ENCODE results near the gene ZMIZ1. TPM values are rescaled to one million over a fixed set of nuclear protein-coding genes. Genes with fewer than 3 reads are reported as not detected.

The ZMIZ1 gene
- total RNA-seq, 1 donor from 2014 or later: 66.3 TPM

- DNase-seq: no peak
- Mint-ChIP-seq H3K27ac (no peak overlapping the region), H3K36me3 (ENCODE audit: low read depth) (peaks cover 16% of the 10 kb centered on the region), H3K4me3 (no peak overlapping the region), H3K27me3 (no peaks in the 10 kb centered on the region), H3K9me3 (no peaks in the 10 kb centered on the region), H3K4me1 (peaks cover 51% of the 10 kb centered on the region)
- intact Hi-C loops (cut with micrococcal nuclease): no loop called here
Measured at GRCh38 chr10:79252971-79253370, 184.2 kb downstream of the ZMIZ1 start.

GRCh38 chr10:79253704-79254103 lies 184.9 kb downstream of the ZMIZ1 start:
- Mint-ChIP-seq H3K27ac (no peak overlapping the region), H3K27me3 (no peaks in the 10 kb centered on the region), H3K9me3 (no peaks in the 10 kb centered on the region), H3K4me3 (no peak overlapping the region), H3K4me1 (peaks cover 43% of the 10 kb centered on the region), H3K36me3 (ENCODE audit: low read depth) (peaks cover 14% of the 10 kb centered on the region)
- intact Hi-C loops (cut with micrococcal nuclease): no loop called here
- no peak for DNase-seq

GRCh38 chr10:79254333-79255006 lies 185.7 kb downstream of the ZMIZ1 start:
- Mint-ChIP-seq H3K27me3 (no peaks in the 10 kb centered on the region), H3K27ac (no peak overlapping the region), H3K4me1 (peaks cover 40% of the 10 kb centered on the region), H3K4me3 (no peak overlapping the region), H3K9me3 (no peaks in the 10 kb centered on the region), H3K36me3 (ENCODE audit: low read depth) (peaks cover 14% of the 10 kb centered on the region)
- no peak for DNase-seq
- intact Hi-C loops (cut with micrococcal nuclease): no loop called here

GRCh38 chr10:79255007-79255507 lies 186.3 kb downstream of the ZMIZ1 start:
- H3K27me3 Mint-ChIP-seq: no peaks in the 10 kb centered on the region
- H3K4me1 Mint-ChIP-seq: peaks cover 38% of the 10 kb centered on the region
- H3K9me3 Mint-ChIP-seq: no peaks in the 10 kb centered on the region
- H3K36me3 Mint-ChIP-seq (ENCODE audit: low read depth): peaks cover 14% of the 10 kb centered on the region
- intact Hi-C loops (cut with micrococcal nuclease): no loop called here
- DNase-seq: no peak
- H3K4me3 Mint-ChIP-seq: no peak overlapping the region
- no peak overlapping the region for H3K27ac Mint-ChIP-seq

GRCh38 chr10:79256264-79256806 lies 187.6 kb downstream of the ZMIZ1 start:
- no peaks in the 10 kb centered on the region for H3K9me3 Mint-ChIP-seq
- H3K36me3 Mint-ChIP-seq (ENCODE audit: low read depth): peaks cover 14% of the 10 kb centered on the region
- intact Hi-C loops (cut with micrococcal nuclease): no loop called here
- DNase-seq: no peak
- peaks cover 30% of the 10 kb centered on the region for H3K4me1 Mint-ChIP-seq
- no peaks in the 10 kb centered on the region for H3K27me3 Mint-ChIP-seq
- no peak overlapping the region for H3K4me3 Mint-ChIP-seq
- H3K27ac Mint-ChIP-seq: no peak overlapping the region

GRCh38 chr10:79258894-79259293 lies 190.1 kb downstream of the ZMIZ1 start:
- DNase-seq: no peak
- Mint-ChIP-seq H3K4me3 (no peak overlapping the region), H3K4me1 (peaks cover 25% of the 10 kb centered on the region), H3K27me3 (no peaks in the 10 kb centered on the region), H3K36me3 (ENCODE audit: low read depth) (peaks cover 7% of the 10 kb centered on the region), H3K9me3 (no peaks in the 10 kb centered on the region), H3K27ac (no peak overlapping the region)
- intact Hi-C loops (cut with micrococcal nuclease): no loop called here

GRCh38 chr10:79259834-79260233 lies 191.1 kb downstream of the ZMIZ1 start:
- Mint-ChIP-seq H3K27me3 (no peaks in the 10 kb centered on the region), H3K4me3 (no peak overlapping the region)

GRCh38 chr10:79260811-79261740 lies 192.3 kb downstream of the ZMIZ1 start:
- H3K27ac Mint-ChIP-seq: no peak overlapping the region
- H3K27me3 Mint-ChIP-seq: no peaks in the 10 kb centered on the region
- H3K4me1 Mint-ChIP-seq: peaks cover 29% of the 10 kb centered on the region
- no peak for DNase-seq
- H3K4me3 Mint-ChIP-seq: no peak overlapping the region
- intact Hi-C loops (cut with micrococcal nuclease): no loop called here
- no peaks in the 10 kb centered on the region for H3K9me3 Mint-ChIP-seq
- H3K36me3 Mint-ChIP-seq (ENCODE audit: low read depth): peaks cover 3% of the 10 kb centered on the region

More at GRCh38 chr10:79259834-79260233, 191.1 kb downstream of the ZMIZ1 start:
- DNase-seq: no peak
- no peaks in the 10 kb centered on the region for H3K9me3 Mint-ChIP-seq
- H3K4me1 Mint-ChIP-seq: peaks cover 26% of the 10 kb centered on the region
- H3K27ac Mint-ChIP-seq: peak overlapping the region; percentile 1
- intact Hi-C loops (cut with micrococcal nuclease): no loop called here
- H3K36me3 Mint-ChIP-seq (ENCODE audit: low read depth): peaks cover 7% of the 10 kb centered on the region

GRCh38 chr10:79262131-79262530 lies 193.4 kb downstream of the ZMIZ1 start:
- H3K27me3 Mint-ChIP-seq: no peaks in the 10 kb centered on the region
- H3K9me3 Mint-ChIP-seq: no peaks in the 10 kb centered on the region
- intact Hi-C loops (cut with micrococcal nuclease): no loop called here
- no peaks in the 10 kb centered on the region for H3K36me3 Mint-ChIP-seq (ENCODE audit: low read depth)
- no peak for DNase-seq
- H3K4me3 Mint-ChIP-seq: no peak overlapping the region
- H3K27ac Mint-ChIP-seq: no peak overlapping the region
- H3K4me1 Mint-ChIP-seq: peaks cover 36% of the 10 kb centered on the region

- H3K27me3 Mint-ChIP-seq: no peaks in the 10 kb centered on the region
- no peaks in the 10 kb centered on the region for H3K36me3 Mint-ChIP-seq (ENCODE audit: low read depth)
- intact Hi-C loops (cut with micrococcal nuclease): no loop called here
- no peak for DNase-seq
- no peak overlapping the region for H3K4me3 Mint-ChIP-seq
- H3K4me1 Mint-ChIP-seq: peaks cover 40% of the 10 kb centered on the region
- no peak overlapping the region for H3K27ac Mint-ChIP-seq
- H3K9me3 Mint-ChIP-seq: no peaks in the 10 kb centered on the region
Measured at GRCh38 chr10:79262959-79263746, 194.4 kb downstream of the ZMIZ1 start.

- Mint-ChIP-seq H3K27me3 (no peaks in the 10 kb centered on the region), H3K9me3 (no peaks in the 10 kb centered on the region), H3K4me3 (no peak overlapping the region), H3K4me1 (peaks cover 45% of the 10 kb centered on the region), H3K27ac (no peak overlapping the region), H3K36me3 (ENCODE audit: low read depth) (peaks cover 4% of the 10 kb centered on the region)
- no peak for DNase-seq
- intact Hi-C loops (cut with micrococcal nuclease): no loop called here
Measured at GRCh38 chr10:79263939-79264338, 195.2 kb downstream of the ZMIZ1 start.

GRCh38 chr10:79264942-79265341 lies 196.2 kb downstream of the ZMIZ1 start:
- no peak overlapping the region for H3K27ac Mint-ChIP-seq
- no peak overlapping the region for H3K4me3 Mint-ChIP-seq
- H3K27me3 Mint-ChIP-seq: no peaks in the 10 kb centered on the region
- H3K36me3 Mint-ChIP-seq (ENCODE audit: low read depth): peaks cover 4% of the 10 kb centered on the region
- H3K9me3 Mint-ChIP-seq: no peaks in the 10 kb centered on the region
- intact Hi-C loops (cut with micrococcal nuclease): no loop called here
- DNase-seq: no peak
- H3K4me1 Mint-ChIP-seq: peaks cover 39% of the 10 kb centered on the region

GRCh38 chr10:79266084-79266483 lies 197.3 kb downstream of the ZMIZ1 start:
- intact Hi-C loops (cut with micrococcal nuclease): loop anchor here (1.0 to 2.0 kb wide), 2 partner anchors 19 to 23 kb away; no protein-coding TSS in a partner anchor
- DNase-seq: no peak
- Mint-ChIP-seq H3K27me3 (no peaks in the 10 kb centered on the region), H3K4me3 (no peak overlapping the region), H3K36me3 (ENCODE audit: low read depth) (peaks cover 4% of the 10 kb centered on the region), H3K27ac (peak overlapping the region; percentile 4), H3K4me1 (peaks cover 36% of the 10 kb centered on the region), H3K9me3 (no peaks in the 10 kb centered on the region)
